ENCODE results near the gene GGTA1. TPM values are rescaled to one million over a fixed set of nuclear protein-coding genes. Genes with fewer than 3 reads are reported as not detected.

GGTA1 gene
- total RNA-seq, 1 experiment from 2014 or later, result not detected

DNA sequence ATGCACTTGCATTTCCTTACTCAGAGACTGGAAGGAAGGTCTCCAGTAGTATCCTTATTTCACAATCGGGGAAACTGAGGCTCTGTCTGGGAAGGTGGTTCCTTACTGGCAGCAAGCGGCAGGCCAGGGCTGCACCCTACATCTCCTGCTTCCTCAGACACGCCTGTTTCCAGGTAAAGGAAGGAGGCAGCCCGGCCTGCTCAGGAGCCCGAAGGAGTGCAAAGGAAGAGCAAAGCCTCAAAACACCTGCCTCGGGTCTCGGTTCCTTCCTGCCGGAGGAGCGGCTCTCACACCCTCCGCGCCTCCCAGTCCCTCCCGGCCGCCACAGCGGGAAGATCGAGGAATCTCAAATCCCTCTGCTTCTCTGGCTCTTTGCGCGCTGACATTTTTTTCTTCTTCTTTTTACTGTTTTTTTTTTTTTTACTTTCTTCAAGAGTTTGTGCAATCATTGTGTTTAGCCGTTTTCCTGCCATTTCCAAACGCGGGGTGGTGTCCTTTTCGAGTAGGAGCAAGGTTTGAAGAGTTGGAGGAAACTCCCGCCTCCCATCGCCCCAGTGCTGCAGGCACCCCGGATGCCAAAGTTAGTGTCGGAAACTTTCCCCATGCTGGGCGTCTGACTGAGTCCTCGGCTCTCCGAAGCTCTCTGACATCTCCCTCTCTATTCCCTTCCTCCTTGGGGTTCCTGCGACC, 1.0 kb downstream of the GGTA1 start:
- Histone ChIP-seq H3K9ac (ENCODE audit: low read length) (peak overlapping the region; percentile 45), H3K27ac (ENCODE audit: low read depth, low read length) (no peak overlapping the region), H4K20me1 (ENCODE audit: insufficient read depth) (no peaks in the 10 kb centered on the region), H3K4me1 (ENCODE audit: control insufficient read depth in 1 of 2, insufficient read depth in 2 of 2, low read length in 2 of 2) (peaks cover 7 to 26% of the 10 kb centered on the region in 2 experiments; a peak in 3 of 4 replicates), H3K4me3 (replicated peaks in 1 of 2; ENCODE audit: low read depth in 1 of 2, low read length in 2 of 2) (peak overlapping the region; percentile 52 to 72), H3K36me3 (ENCODE audit: control insufficient read depth in 1 of 2, insufficient read depth in 2 of 2, low read length in 2 of 2) (no peaks in the 10 kb centered on the region), H3K9me3 (ENCODE audit: control insufficient read depth in 1 of 2, insufficient read depth in 1 of 2, low read depth in 1 of 2, low read length in 2 of 2) (peaks cover 0 to 6% of the 10 kb centered on the region in 2 experiments; a peak in 1 of 4 replicates), H2AFZ (ENCODE audit: low read depth, low read length, poor library complexity, severe bottlenecking) (peak overlapping the region; percentile 96), H3K9me2 (ENCODE audit: insufficient read depth) (no peaks in the 10 kb centered on the region), H3K4me2 (ENCODE audit: low read length) (peak overlapping the region; percentile 100), H3K79me2 (ENCODE audit: insufficient read depth, low read length) (no peaks in the 10 kb centered on the region), H3K27me3 (ENCODE audit: insufficient read depth, low read length) (no peaks in the 10 kb centered on the region; the same call in 1 of the 2 replicates)
- ChIA-PET POLR2A (no interaction called here), RAD21 (ENCODE audit: low non-redundant PET in 1 of 2, low total read pairs in 2 of 2, uncharacterized antibody in 2 of 2, unreplicated experiment in 2 of 2) (no interaction called here), CTCF (interaction anchor here (0.7 to 1.8 kb wide), 8 partner anchors 9 to 179 kb away, joined by 3 to 9 read pairs (median 4); no protein-coding TSS in a partner anchor)
- intact Hi-C loops (cut with micrococcal nuclease), result loop anchor here (2.0 kb wide), 1 partner anchor 36 kb away; no protein-coding TSS in a partner anchor
- TF ChIP-seq, protein P1, sequence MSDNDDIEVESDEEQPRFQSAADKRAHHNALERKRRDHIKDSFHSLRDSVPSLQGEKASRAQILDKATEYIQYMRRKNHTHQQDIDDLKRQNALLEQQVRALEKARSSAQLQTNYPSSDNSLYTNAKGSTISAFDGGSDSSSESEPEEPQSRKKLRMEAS (IDR thresholded peaks at IDR 0.05), result 0 out of 2 replicates have a peak, but pooled peaks have one; percentile 3
- TF ChIP-seq, protein P2, sequence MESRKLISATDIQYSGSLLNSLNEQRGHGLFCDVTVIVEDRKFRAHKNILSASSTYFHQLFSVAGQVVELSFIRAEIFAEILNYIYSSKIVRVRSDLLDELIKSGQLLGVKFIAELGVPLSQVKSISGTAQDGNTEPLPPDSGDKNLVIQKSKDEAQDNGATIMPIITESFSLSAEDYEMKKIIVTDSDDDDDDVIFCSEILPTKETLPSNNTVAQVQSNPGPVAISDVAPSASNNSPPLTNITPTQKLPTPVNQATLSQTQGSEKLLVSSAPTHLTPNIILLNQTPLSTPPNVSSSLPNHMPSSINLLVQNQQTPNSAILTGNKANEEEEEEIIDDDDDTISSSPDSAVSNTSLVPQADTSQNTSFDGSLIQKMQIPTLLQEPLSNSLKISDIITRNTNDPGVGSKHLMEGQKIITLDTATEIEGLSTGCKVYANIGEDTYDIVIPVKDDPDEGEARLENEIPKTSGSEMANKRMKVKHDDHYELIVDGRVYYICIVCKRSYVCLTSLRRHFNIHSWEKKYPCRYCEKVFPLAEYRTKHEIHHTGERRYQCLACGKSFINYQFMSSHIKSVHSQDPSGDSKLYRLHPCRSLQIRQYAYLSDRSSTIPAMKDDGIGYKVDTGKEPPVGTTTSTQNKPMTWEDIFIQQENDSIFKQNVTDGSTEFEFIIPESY (IDR thresholded peaks at IDR 0.05; ENCODE audit: extremely low read depth, insufficient replicate concordance, low read length), result no peak
- TF ChIP-seq YY1 (IDR thresholded peaks at IDR 0.05; ENCODE audit: extremely low read depth, insufficient replicate concordance, low read depth, low read length), result no peak
- ATAC-seq (peak; percentile 44), DNase-seq (ENCODE audit: low read depth, low spot score) (no peak)
- no TSS peak for BruUV-seq (replicated peaks)

- ATAC-seq (peak; percentile 82), DNase-seq (ENCODE audit: low read depth, low spot score) (peak; percentile 77)
- Histone ChIP-seq H2AFZ (ENCODE audit: low read depth, low read length, poor library complexity, severe bottlenecking) (peak overlapping the region; percentile 96), H4K20me1 (ENCODE audit: insufficient read depth) (no peaks in the 10 kb centered on the region), H3K36me3 (ENCODE audit: control insufficient read depth in 1 of 2, insufficient read depth in 2 of 2, low read length in 2 of 2) (no peaks in the 10 kb centered on the region), H3K27me3 (ENCODE audit: insufficient read depth, low read length) (no peaks in the 10 kb centered on the region; the same call in 1 of the 2 replicates), H3K4me2 (ENCODE audit: low read length) (peak overlapping the region; percentile 100), H3K4me3 (replicated peaks in 1 of 2; ENCODE audit: low read depth in 1 of 2, low read length in 2 of 2) (peak overlapping the region; percentile 52 to 72), H3K9ac (ENCODE audit: low read length) (no peak overlapping the region), H3K9me2 (ENCODE audit: insufficient read depth) (no peaks in the 10 kb centered on the region), H3K79me2 (ENCODE audit: insufficient read depth, low read length) (no peaks in the 10 kb centered on the region), H3K4me1 (ENCODE audit: control insufficient read depth in 1 of 2, insufficient read depth in 2 of 2, low read length in 2 of 2) (peaks cover 7 to 26% of the 10 kb centered on the region in 2 experiments; a peak in 3 of 4 replicates), H3K27ac (ENCODE audit: low read depth, low read length) (no peak overlapping the region), H3K9me3 (ENCODE audit: control insufficient read depth in 1 of 2, insufficient read depth in 1 of 2, low read depth in 1 of 2, low read length in 2 of 2) (peaks cover 0 to 6% of the 10 kb centered on the region in 2 experiments; a peak in 1 of 4 replicates)
- POLR2A ChIA-PET, result no interaction called here
- RAD21 ChIA-PET (ENCODE audit: low non-redundant PET in 1 of 2, low total read pairs in 2 of 2, uncharacterized antibody in 2 of 2, unreplicated experiment in 2 of 2), result no interaction called here
- intact Hi-C loops (cut with micrococcal nuclease), result loop anchor here (2.0 kb wide), 1 partner anchor 35 kb away; no protein-coding TSS in a partner anchor
- CTCF ChIA-PET, result interaction anchor here (0.7 to 1.6 kb wide), 9 partner anchors 9 to 178 kb away, joined by 3 to 9 read pairs (median 4); no protein-coding TSS in a partner anchor
- no TSS peak for BruUV-seq (replicated peaks)
- TF ChIP-seq, protein P3, sequence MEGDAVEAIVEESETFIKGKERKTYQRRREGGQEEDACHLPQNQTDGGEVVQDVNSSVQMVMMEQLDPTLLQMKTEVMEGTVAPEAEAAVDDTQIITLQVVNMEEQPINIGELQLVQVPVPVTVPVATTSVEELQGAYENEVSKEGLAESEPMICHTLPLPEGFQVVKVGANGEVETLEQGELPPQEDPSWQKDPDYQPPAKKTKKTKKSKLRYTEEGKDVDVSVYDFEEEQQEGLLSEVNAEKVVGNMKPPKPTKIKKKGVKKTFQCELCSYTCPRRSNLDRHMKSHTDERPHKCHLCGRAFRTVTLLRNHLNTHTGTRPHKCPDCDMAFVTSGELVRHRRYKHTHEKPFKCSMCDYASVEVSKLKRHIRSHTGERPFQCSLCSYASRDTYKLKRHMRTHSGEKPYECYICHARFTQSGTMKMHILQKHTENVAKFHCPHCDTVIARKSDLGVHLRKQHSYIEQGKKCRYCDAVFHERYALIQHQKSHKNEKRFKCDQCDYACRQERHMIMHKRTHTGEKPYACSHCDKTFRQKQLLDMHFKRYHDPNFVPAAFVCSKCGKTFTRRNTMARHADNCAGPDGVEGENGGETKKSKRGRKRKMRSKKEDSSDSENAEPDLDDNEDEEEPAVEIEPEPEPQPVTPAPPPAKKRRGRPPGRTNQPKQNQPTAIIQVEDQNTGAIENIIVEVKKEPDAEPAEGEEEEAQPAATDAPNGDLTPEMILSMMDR (IDR thresholded peaks at IDR 0.05 in 2 of 3, conservative IDR thresholded peaks at IDR 0.05 in 1 of 3; ENCODE audit: borderline replicate concordance in 1 of 3, insufficient read depth in 1 of 3, low read depth in 2 of 3, low read length in 2 of 3), result peak; percentile 62 to 73 (median 73); a peak in 5 of 6 replicates
- no peak for TF ChIP-seq ZFX (IDR thresholded peaks at IDR 0.05)
- TF ChIP-seq, protein P1 (IDR thresholded peaks at IDR 0.05), result 0 out of 2 replicates have a peak, but pooled peaks have one; percentile 21
- TF ChIP-seq EZH2phosphoT487 (IDR thresholded peaks at IDR 0.05; ENCODE audit: borderline replicate concordance), result no peak
- TF ChIP-seq CBX3 (IDR thresholded peaks at IDR 0.05; ENCODE audit: low read depth), result no peak
- peak; percentile 60 for TF ChIP-seq RAD21 (IDR thresholded peaks at IDR 0.05; ENCODE audit: low read depth)
- TF ChIP-seq SP1 (IDR thresholded peaks at IDR 0.05; ENCODE audit: low read depth), result no peak
Observed at GRCh38 chr9:121498150-121498486, 1.5 kb downstream of the GGTA1 start.

Data from HCT116 (cell line).